Endodermal cell (in vitro differentiated cells): ENCODE results near the gene FAM83C. TPM values are rescaled to one million over a fixed set of nuclear protein-coding genes. Genes with fewer than 3 reads are reported as not detected.

Experiments used
- DNase-seq: peaks from one replicate; pipeline ENCODE4 v3.0.0-alpha.2; 2017
- H3K27ac ChIP-seq: 2 replicates; pipeline ENCODE4 v1.5.1; 2013; ENCODE audit warnings: mild to moderate bottlenecking, low read depth, low read length, moderate library complexity
- H3K27me3 ChIP-seq: 2 replicates; pipeline ENCODE4 v1.6.1; 2013; ENCODE audit warnings: mild to moderate bottlenecking, low read length, moderate library complexity; ENCODE audit not compliant: insufficient read depth, control insufficient read depth, poor library complexity, severe bottlenecking
- H3K36me3 ChIP-seq: 2 replicates; pipeline ENCODE4 v1.7.0; 2013; ENCODE audit warnings: mild to moderate bottlenecking, low read length, moderate library complexity; ENCODE audit not compliant: control insufficient read depth, insufficient read depth
- H3K4me1 ChIP-seq: one replicate; pipeline ENCODE4 v1.7.0; 2013; ENCODE audit warnings: low read length; ENCODE audit not compliant: control insufficient read depth, insufficient read depth
- H3K4me3 ChIP-seq: 2 replicates; pipeline ENCODE4 v1.5.1; 2013; ENCODE audit warnings: mild to moderate bottlenecking, low read length, moderate library complexity
- H3K9ac ChIP-seq: 2 replicates; pipeline ENCODE4 v1.6.1; 2013; ENCODE audit warnings: mild to moderate bottlenecking, low read length, moderate library complexity; ENCODE audit not compliant: poor library complexity, severe bottlenecking; ENCODE audit errors: extremely low read depth
- H3K9me3 ChIP-seq: 2 replicates; pipeline ENCODE4 v1.6.1; 2013; ENCODE audit warnings: mild to moderate bottlenecking, low read length, moderate library complexity; ENCODE audit not compliant: control insufficient read depth
- H3K27ac Mint-ChIP-seq: 2 replicates; pipeline ENCODE4 v1.8.0; 2020; ENCODE audit warnings: mixed read lengths
- H3K27me3 Mint-ChIP-seq: 2 replicates; pipeline ENCODE4 v1.8.0; 2021; ENCODE audit warnings: mild to moderate bottlenecking, mixed read lengths; ENCODE audit not compliant: insufficient read depth
- H3K36me3 Mint-ChIP-seq: 2 replicates; pipeline ENCODE4 v1.8.0; 2020; ENCODE audit warnings: low read depth, mixed read lengths
- H3K4me1 Mint-ChIP-seq: 2 replicates; pipeline ENCODE4 v1.8.0; 2020; ENCODE audit warnings: mixed read lengths
- H3K4me3 Mint-ChIP-seq: 2 replicates; pipeline ENCODE4 v1.8.0; 2020; ENCODE audit warnings: mild to moderate bottlenecking, moderate library complexity, mixed read lengths
- H3K9me3 Mint-ChIP-seq: 2 replicates; pipeline ENCODE4 v1.8.0; 2020; ENCODE audit warnings: mild to moderate bottlenecking, mixed read lengths
- CTCF ChIP-seq: fragments of 200-600 bp; sonication (generic); conservative IDR thresholded peaks from 2 replicates; pipeline ENCODE4 v1.5.0; 2021; ENCODE audit warnings: antibody characterized with exemption, mild to moderate bottlenecking
- WGBS, 2 experiments: methylation state at CpG; one replicate each; pipeline versions ENCODE4 v1.1.5 to v1.1.7; 2013; ENCODE audit warnings: missing lambda C conversion rate in 2 of 2, mixed read lengths in 1 of 2; ENCODE audit not compliant: insufficient coverage in 1 of 2, insufficient read length in 1 of 2; 5-methylcytosine and 5-hydroxymethylcytosine counted together
- total RNA-seq, 2 donors: library from RNA; stranded (reverse); fragmentation: NEBNext Ultra II Directional in 1 of 2; extraction: Animal tissue kit (Norgen Biotek cat#: 25700) in 1 of 2; gene quantifications; 2 replicates in 1 of 2; 3 replicates in 1 of 2; pipeline ENCODE4 v1.2.1, GENCODE V29; 2021

FAM83C gene
- total RNA-seq, 2 donors from 2014 or later: not detected

GRCh38 chr20:35276408-35276807 lies 15.8 kb downstream of the FAM83C start:
- Histone ChIP-seq H3K4me3 (peak overlapping the region; percentile 91), H3K27me3 (no peaks in the 10 kb centered on the region), H3K9ac (no peak overlapping the region), H3K9me3 (no peaks in the 10 kb centered on the region), H3K4me1 (no peaks in the 10 kb centered on the region), H3K27ac (no peak overlapping the region), H3K36me3 (peaks cover 41% of the 10 kb centered on the region)
- H3K27ac Mint-ChIP-seq: no peak overlapping the region
- H3K9me3 Mint-ChIP-seq: peaks cover 4% of the 10 kb centered on the region
- H3K4me3 Mint-ChIP-seq: peak overlapping the region; percentile 91
- DNase-seq: no peak
- H3K27me3 Mint-ChIP-seq: no peaks in the 10 kb centered on the region
- 81 to 82% methylated on average over 5 to 6 of the region's 6 CpGs for WGBS, 2 experiments
- H3K4me1 Mint-ChIP-seq: no peaks in the 10 kb centered on the region
- H3K36me3 Mint-ChIP-seq: peaks cover 35% of the 10 kb centered on the region
- TF ChIP-seq CTCF: no peak

- Histone ChIP-seq H3K36me3 (peaks cover 38% of the 10 kb centered on the region), H3K27me3 (no peaks in the 10 kb centered on the region), H3K4me3 (no peak overlapping the region), H3K4me1 (no peaks in the 10 kb centered on the region), H3K9me3 (no peaks in the 10 kb centered on the region), H3K27ac (no peak overlapping the region), H3K9ac (no peak overlapping the region)
- Mint-ChIP-seq H3K4me1 (no peaks in the 10 kb centered on the region), H3K36me3 (peaks cover 38% of the 10 kb centered on the region), H3K4me3 (peak overlapping the region; percentile 91), H3K9me3 (peaks cover 10% of the 10 kb centered on the region), H3K27ac (no peak overlapping the region), H3K27me3 (no peaks in the 10 kb centered on the region)
- WGBS, 2 experiments: 93 to 97% methylated on average over 11 to 12 of the region's 12 CpGs
- DNase-seq: no peak
- no peak for TF ChIP-seq CTCF
Measured at GRCh38 chr20:35275741-35276251, 16.4 kb downstream of the FAM83C start.

GRCh38 chr20:35274172-35275092 lies 17.8 kb downstream of the FAM83C start:
- H3K36me3 ChIP-seq: peaks cover 24% of the 10 kb centered on the region
- no peak overlapping the region for H3K4me3 ChIP-seq
- peaks cover 22% of the 10 kb centered on the region for H3K9me3 Mint-ChIP-seq
- no peaks in the 10 kb centered on the region for H3K4me1 ChIP-seq
- H3K9ac ChIP-seq: no peak overlapping the region
- no peaks in the 10 kb centered on the region for H3K4me1 Mint-ChIP-seq
- H3K27me3 Mint-ChIP-seq: no peaks in the 10 kb centered on the region
- TF ChIP-seq CTCF: no peak
- no peak for DNase-seq
- peaks cover 25% of the 10 kb centered on the region for H3K36me3 Mint-ChIP-seq
- no peak overlapping the region for H3K27ac ChIP-seq
- WGBS, 2 experiments: 94 to 97% methylated on average over 16 to 24 of the region's 24 CpGs
- H3K9me3 ChIP-seq: no peaks in the 10 kb centered on the region
- peak overlapping the region; percentile 10 for H3K27ac Mint-ChIP-seq
- H3K4me3 Mint-ChIP-seq: no peak overlapping the region
- H3K27me3 ChIP-seq: no peaks in the 10 kb centered on the region
